Upper lobe of left lung (tissue), 4 donors: Measurements from ENCODE around the gene OPCML.

Experiments
- EP300 ChIP-seq, 4 donors: sonication (generic); formaldehyde crosslinking; IDR thresholded peaks; one replicate each; pipeline ENCODE4 v1.5.1; 2017; ENCODE audit warnings: antibody characterized with exemption in 4 of 4, control low read depth in 2 of 4
- POLR2A ChIP-seq, 4 donors: fragments of 450-650 bp; IDR thresholded peaks; one replicate each; pipeline ENCODE4 v1.5.1; 2016 to 2017; ENCODE audit warnings: antibody characterized with exemption in 4 of 4, mild to moderate bottlenecking in 2 of 4
- POLR2AphosphoS5 ChIP-seq, 2 donors: sonication (generic); formaldehyde crosslinking; IDR thresholded peaks; one replicate each; pipeline ENCODE4 v1.5.1; 2017; ENCODE audit warnings: antibody characterized with exemption in 2 of 2
- TF ChIP-seq, protein P1 (sequence below), 6 experiments: fragments of 450-650 bp in 4 of 6; fragments of 200-600 bp in 2 of 6; sonication (generic) in 2 of 6; IDR thresholded peaks; one replicate each; pipeline ENCODE4 v1.5.1; 2016 to 2019; ENCODE audit warnings: antibody characterized with exemption in 6 of 6

DNA sequence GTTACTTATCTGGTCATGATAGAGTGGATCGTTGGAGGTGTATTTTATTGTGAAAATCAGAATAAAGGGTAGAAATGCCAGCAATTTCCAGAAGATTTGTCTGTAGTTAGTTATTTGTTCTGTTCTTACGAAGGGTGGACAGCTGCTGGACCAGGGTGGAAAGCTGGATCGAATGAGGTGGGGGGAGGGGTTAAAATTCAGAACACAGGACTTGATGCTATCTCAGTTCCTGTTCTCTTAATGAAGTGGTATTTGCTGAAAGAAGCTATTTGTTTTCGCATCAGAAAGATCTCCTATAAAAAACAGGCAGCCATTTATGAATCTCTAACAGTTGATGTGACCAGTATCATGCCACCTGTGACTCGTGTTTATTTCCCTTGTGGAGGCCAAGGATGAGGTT lies 556.2 kb downstream of the OPCML start:
- TF ChIP-seq, protein P1, sequence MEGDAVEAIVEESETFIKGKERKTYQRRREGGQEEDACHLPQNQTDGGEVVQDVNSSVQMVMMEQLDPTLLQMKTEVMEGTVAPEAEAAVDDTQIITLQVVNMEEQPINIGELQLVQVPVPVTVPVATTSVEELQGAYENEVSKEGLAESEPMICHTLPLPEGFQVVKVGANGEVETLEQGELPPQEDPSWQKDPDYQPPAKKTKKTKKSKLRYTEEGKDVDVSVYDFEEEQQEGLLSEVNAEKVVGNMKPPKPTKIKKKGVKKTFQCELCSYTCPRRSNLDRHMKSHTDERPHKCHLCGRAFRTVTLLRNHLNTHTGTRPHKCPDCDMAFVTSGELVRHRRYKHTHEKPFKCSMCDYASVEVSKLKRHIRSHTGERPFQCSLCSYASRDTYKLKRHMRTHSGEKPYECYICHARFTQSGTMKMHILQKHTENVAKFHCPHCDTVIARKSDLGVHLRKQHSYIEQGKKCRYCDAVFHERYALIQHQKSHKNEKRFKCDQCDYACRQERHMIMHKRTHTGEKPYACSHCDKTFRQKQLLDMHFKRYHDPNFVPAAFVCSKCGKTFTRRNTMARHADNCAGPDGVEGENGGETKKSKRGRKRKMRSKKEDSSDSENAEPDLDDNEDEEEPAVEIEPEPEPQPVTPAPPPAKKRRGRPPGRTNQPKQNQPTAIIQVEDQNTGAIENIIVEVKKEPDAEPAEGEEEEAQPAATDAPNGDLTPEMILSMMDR (IDR thresholded peaks at IDR 0.05) = no peak
- no peak for TF ChIP-seq EP300 (IDR thresholded peaks at IDR 0.05)
- no peak for TF ChIP-seq POLR2A (IDR thresholded peaks at IDR 0.05)
- TF ChIP-seq POLR2AphosphoS5 (IDR thresholded peaks at IDR 0.05) = no peak
